ENCODE data around the gene GFOD1.

DNA sequence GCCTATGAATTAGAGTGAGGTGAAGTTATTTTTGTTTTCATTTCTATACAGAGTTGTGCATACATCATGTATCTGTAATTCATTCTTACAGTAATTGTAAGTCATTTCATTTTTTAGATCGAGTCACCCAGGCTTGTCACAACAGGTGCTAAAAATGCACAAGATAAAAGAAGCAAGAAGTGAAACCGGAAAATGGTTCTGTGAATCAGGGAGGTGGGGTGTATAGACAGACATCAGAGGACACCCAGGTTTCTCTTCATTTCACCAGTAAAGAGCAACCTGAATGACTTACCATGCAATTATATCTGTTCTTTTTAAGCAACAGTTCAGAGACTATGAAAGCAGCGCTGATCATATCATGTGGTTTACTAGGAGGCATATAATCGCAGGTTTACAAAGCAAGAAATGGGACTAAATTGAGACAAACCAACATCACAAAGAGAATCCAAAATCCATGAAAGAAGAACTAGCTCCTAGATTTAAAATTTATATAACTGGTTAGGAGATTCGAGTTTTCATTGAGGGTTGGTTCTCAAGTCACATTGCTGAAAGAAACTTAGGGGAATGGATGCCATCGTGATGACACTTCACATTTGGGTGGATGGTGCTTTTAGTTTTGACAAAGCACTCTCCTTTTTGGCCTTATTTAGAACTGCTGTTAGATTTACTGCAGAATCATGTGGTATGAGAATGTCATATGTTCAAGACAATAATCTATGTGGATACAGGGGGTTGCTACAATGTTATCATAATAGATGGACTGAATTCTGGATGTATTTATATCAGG, 131.2 kb downstream of the GFOD1 start:
- no peak for TF ChIP-seq EZH2phosphoT487 (IDR thresholded peaks at IDR 0.05; ENCODE audit: borderline replicate concordance, low read length)
- TF ChIP-seq CTCF (IDR thresholded peaks at IDR 0.05; ENCODE audit: low read depth, low read length, poor library complexity, severe bottlenecking) = no peak
